GM18502 (cell line): ENCODE results near the gene CASQ2.

Experiments
- ATAC-seq: cut with Tn5 transposase; IDR thresholded peaks from one replicate; pipeline ENCODE4 v1.9.1; 2021; ENCODE audit warnings: mild to moderate bottlenecking; ENCODE audit not compliant: unreplicated experiment, poor library complexity

CASQ2 gene

GRCh38 chr1:115768549-115768948 lies at the start of gene CASQ2:
TSS of gene CASQ2 (minus strand) at chr1:115768714. CDS start at chr1:115768541, 173 bp downstream.
- no peak for ATAC-seq

- no peak for ATAC-seq
Observed at GRCh38 chr1:115815694-115816093, 47.2 kb upstream of the CASQ2 start.

GRCh38 chr1:115814685-115815398 lies 46.3 kb upstream of the CASQ2 start:
- ATAC-seq = no peak

GRCh38 chr1:115813727-115814126 lies 45.2 kb upstream of the CASQ2 start:
- ATAC-seq = no peak

GRCh38 chr1:115811140-115811828 lies 42.8 kb upstream of the CASQ2 start:
- ATAC-seq = no peak

- no peak for ATAC-seq
Observed at GRCh38 chr1:115810609-115811008, 42.1 kb upstream of the CASQ2 start.

GRCh38 chr1:115809847-115810246 lies 41.3 kb upstream of the CASQ2 start:
- no peak for ATAC-seq

- ATAC-seq = no peak
Observed at GRCh38 chr1:115809076-115809475, 40.6 kb upstream of the CASQ2 start.

GRCh38 chr1:115807723-115808122 lies 39.2 kb upstream of the CASQ2 start:
- no peak for ATAC-seq

- ATAC-seq = no peak
Observed at GRCh38 chr1:115805597-115805996, 37.1 kb upstream of the CASQ2 start.

GRCh38 chr1:115802416-115802815 lies 33.9 kb upstream of the CASQ2 start:
- no peak for ATAC-seq

- ATAC-seq = no peak
Observed at GRCh38 chr1:115797486-115797885, 29.0 kb upstream of the CASQ2 start.

- ATAC-seq = no peak
Observed at GRCh38 chr1:115796897-115797296, 28.4 kb upstream of the CASQ2 start.

- no peak for ATAC-seq
Observed at GRCh38 chr1:115796036-115796435, 27.5 kb upstream of the CASQ2 start.

- no peak for ATAC-seq
Observed at GRCh38 chr1:115794976-115795639, 26.6 kb upstream of the CASQ2 start.

- no peak for ATAC-seq
Observed at GRCh38 chr1:115793162-115793561, 24.6 kb upstream of the CASQ2 start.

GRCh38 chr1:115791816-115792215 lies 23.3 kb upstream of the CASQ2 start:
- ATAC-seq = no peak

- ATAC-seq = no peak
Observed at GRCh38 chr1:115790846-115791245, 22.3 kb upstream of the CASQ2 start.

GRCh38 chr1:115790356-115790755 lies 21.8 kb upstream of the CASQ2 start:
- no peak for ATAC-seq

- ATAC-seq = no peak
Observed at GRCh38 chr1:115783311-115783710, 14.8 kb upstream of the CASQ2 start.

- no peak for ATAC-seq
Observed at GRCh38 chr1:115782571-115783281, 14.2 kb upstream of the CASQ2 start.
